Ecto neural progenitor cell (in vitro differentiated cells): ENCODE data around the gene OVCH2.

Experiments
- DNase-seq: peaks from one replicate; pipeline ENCODE4 v3.0.0-alpha.2; 2018; ENCODE audit warnings: low spot score

OVCH2 gene

GRCh38 chr11:7639643-7640025 is 66.6 kb downstream of the OVCH2 start:
- no peak for DNase-seq
